ENCODE measurements around the gene DGKQ. TPM values are rescaled to one million over a fixed set of nuclear protein-coding genes. Genes with fewer than 3 reads are reported as not detected.

Gene DGKQ
- polyA plus RNA-seq, 2 of the 4 experiments (the other 2 are of a cell fraction), result 2.7 to 7.8 TPM

DNA sequence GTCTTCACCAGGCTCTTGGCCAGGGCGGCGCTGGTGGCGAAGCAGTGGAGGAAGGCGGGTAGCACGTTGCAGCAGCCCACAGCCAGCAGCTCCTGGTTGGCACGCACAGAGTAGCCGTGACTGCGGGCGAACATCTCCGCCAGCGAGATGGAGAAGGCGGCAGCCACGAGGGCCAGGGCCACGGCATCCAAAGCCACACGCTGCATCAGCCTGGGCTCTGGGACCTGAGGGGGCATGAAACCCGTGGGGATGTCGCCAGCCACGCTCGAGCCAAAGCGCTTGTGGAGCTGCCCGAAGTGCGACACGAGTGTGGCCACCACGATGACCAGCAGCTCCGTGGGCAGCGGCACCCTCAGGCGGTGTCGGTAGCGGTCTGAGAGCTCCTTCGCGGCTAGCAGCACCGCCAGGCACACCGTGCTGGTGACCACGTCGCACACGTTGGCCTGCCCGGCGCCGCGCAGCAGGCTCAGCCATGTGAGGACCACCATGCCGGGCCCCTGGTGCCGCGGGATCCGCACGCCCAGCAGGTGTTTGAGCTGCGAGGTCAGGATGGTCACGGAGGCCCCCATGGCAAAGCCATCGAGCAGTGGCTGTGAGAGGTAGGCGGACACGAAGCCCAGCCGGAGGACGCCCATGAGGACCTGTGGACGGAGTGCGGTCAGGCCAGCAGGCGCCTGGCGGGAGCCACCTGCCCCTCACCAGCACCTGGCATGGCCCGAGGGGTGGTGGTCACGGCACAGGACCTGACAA lies 16.5 kb upstream of the DGKQ start:
- 100% methylated on average over 4 of the region's 58 CpGs for WGBS (ENCODE audit: missing lambda C conversion rate)
- H3K4me3 ChIP-seq, result no peak overlapping the region
- ATAC-seq (no peak), DNase-seq (ENCODE audit: low read depth in 1 of 2, low spot score in 1 of 2) (no peak), FAIRE-seq (no peak)
- CTCF ChIA-PET, result no interaction called here
- H3K9me3 ChIP-seq, result no peaks in the 10 kb centered on the region
- TF ChIP-seq ESRRA (IDR thresholded peaks at IDR 0.05; ENCODE audit: borderline replicate concordance, low read length) (no peak), ZSCAN20 (CRISPR knock-in tag; IDR thresholded peaks at IDR 0.05) (no peak), POLR2A (IDR thresholded peaks at IDR 0.05; ENCODE audit: low read length) (no peak), MAZ (IDR thresholded peaks at IDR 0.05; ENCODE audit: borderline replicate concordance, low read depth, low read length) (no peak), NPAS2 (CRISPR knock-in tag; IDR thresholded peaks at IDR 0.05; ENCODE audit: borderline replicate concordance) (no peak), CBX8 (IDR thresholded peaks at IDR 0.05) (no peak), CHD4 (IDR thresholded peaks at IDR 0.05; ENCODE audit: borderline replicate concordance) (no peak)
- TF ChIP-seq, protein P1, sequence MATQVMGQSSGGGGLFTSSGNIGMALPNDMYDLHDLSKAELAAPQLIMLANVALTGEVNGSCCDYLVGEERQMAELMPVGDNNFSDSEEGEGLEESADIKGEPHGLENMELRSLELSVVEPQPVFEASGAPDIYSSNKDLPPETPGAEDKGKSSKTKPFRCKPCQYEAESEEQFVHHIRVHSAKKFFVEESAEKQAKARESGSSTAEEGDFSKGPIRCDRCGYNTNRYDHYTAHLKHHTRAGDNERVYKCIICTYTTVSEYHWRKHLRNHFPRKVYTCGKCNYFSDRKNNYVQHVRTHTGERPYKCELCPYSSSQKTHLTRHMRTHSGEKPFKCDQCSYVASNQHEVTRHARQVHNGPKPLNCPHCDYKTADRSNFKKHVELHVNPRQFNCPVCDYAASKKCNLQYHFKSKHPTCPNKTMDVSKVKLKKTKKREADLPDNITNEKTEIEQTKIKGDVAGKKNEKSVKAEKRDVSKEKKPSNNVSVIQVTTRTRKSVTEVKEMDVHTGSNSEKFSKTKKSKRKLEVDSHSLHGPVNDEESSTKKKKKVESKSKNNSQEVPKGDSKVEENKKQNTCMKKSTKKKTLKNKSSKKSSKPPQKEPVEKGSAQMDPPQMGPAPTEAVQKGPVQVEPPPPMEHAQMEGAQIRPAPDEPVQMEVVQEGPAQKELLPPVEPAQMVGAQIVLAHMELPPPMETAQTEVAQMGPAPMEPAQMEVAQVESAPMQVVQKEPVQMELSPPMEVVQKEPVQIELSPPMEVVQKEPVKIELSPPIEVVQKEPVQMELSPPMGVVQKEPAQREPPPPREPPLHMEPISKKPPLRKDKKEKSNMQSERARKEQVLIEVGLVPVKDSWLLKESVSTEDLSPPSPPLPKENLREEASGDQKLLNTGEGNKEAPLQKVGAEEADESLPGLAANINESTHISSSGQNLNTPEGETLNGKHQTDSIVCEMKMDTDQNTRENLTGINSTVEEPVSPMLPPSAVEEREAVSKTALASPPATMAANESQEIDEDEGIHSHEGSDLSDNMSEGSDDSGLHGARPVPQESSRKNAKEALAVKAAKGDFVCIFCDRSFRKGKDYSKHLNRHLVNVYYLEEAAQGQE (IDR thresholded peaks at IDR 0.05), result no peak
- TF ChIP-seq, protein P2, sequence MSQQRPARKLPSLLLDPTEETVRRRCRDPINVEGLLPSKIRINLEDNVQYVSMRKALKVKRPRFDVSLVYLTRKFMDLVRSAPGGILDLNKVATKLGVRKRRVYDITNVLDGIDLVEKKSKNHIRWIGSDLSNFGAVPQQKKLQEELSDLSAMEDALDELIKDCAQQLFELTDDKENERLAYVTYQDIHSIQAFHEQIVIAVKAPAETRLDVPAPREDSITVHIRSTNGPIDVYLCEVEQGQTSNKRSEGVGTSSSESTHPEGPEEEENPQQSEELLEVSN (IDR thresholded peaks at IDR 0.05; ENCODE audit: borderline replicate concordance, low read depth), result no peak
- TF ChIP-seq, protein P3, sequence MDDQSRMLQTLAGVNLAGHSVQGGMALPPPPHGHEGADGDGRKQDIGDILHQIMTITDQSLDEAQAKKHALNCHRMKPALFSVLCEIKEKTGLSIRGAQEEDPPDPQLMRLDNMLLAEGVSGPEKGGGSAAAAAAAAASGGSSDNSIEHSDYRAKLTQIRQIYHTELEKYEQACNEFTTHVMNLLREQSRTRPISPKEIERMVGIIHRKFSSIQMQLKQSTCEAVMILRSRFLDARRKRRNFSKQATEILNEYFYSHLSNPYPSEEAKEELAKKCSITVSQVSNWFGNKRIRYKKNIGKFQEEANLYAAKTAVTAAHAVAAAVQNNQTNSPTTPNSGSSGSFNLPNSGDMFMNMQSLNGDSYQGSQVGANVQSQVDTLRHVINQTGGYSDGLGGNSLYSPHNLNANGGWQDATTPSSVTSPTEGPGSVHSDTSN (IDR thresholded peaks at IDR 0.05), result no peak
- no peak overlapping the region for H3K27ac ChIP-seq
- peaks cover 28% of the 10 kb centered on the region for H3K4me1 ChIP-seq
- H3K4me2 ChIP-seq, result no peak overlapping the region
- POLR2A ChIA-PET, result no interaction called here

DNA sequence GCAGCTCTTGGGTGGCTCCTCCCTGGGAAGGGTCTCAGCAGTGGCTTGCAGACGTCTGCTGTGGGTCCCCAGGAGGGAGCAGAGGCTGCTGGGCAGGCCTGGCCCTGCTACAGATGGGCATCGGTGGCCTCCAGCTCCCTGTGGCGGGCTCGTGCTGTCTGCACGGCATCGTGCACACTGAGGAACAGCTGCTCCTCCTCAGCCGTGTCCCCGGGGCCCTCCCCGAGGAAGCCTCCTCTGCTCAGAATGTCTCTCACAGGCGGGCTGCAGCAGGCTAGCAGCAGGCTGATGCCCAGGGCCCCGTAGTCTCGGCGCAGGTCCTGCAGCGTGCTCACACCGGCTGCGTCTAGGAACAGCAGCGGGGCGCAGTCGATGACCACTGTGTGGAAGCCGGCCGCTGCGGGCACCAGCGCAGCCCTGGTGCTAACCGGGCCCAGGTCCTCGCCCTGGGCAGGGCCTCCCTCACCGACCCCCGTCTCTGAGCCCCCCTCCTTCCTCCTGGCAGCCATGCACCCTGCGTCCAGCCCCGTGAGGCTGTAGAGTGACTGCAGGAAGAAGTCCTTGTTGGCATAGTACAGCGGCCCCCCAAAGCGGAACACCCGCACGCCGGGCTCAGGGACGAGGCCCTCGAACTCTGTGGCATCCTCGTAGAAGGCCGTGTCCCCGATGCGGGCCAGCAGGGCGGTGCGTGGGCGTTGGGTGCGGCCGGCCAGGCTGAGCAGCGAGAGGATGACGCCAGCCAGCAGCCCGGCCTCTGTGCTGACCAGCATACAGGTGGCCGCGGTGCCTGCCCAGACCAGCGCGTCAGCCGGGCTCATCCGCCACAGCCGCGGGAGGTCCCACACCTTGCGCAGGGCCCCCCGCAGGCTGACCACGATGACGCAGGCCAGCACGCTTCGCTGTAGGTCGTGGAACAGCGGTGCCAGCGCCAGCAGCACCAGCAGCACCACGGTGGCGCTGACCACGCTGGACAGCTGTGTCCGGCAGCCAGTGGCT lies 15.7 kb upstream of the DGKQ start:
- H3K4me1 ChIP-seq, result peaks cover 31% of the 10 kb centered on the region
- 96% methylated on average over 25 of the region's 69 CpGs for WGBS (ENCODE audit: missing lambda C conversion rate)
- FAIRE-seq (no peak), ATAC-seq (no peak), DNase-seq (ENCODE audit: low read depth in 1 of 2, low spot score in 1 of 2) (no peak)
- H3K27ac ChIP-seq, result no peak overlapping the region; a peak in 1 of 6 replicates
- CTCF ChIA-PET, result interaction anchor here (0.9 kb wide), 1 partner anchor 246 kb away, joined by 4 read pairs; no protein-coding TSS in a partner anchor
- POLR2A ChIA-PET, result no interaction called here
- H3K9me3 ChIP-seq, result no peaks in the 10 kb centered on the region
- H3K4me2 ChIP-seq, result no peak overlapping the region; the same call in 2 of the 3 replicates
- H3K4me3 ChIP-seq, result no peak overlapping the region
- no peak for TF ChIP-seq CBX8 (IDR thresholded peaks at IDR 0.05)
- TF ChIP-seq NR3C1 (IDR thresholded peaks at IDR 0.05), result no peak
- no peak for TF ChIP-seq EHF (CRISPR knock-in tag; IDR thresholded peaks at IDR 0.05)
- no peak for TF ChIP-seq SREBF2 (IDR thresholded peaks at IDR 0.05)
- TF ChIP-seq, protein P4, sequence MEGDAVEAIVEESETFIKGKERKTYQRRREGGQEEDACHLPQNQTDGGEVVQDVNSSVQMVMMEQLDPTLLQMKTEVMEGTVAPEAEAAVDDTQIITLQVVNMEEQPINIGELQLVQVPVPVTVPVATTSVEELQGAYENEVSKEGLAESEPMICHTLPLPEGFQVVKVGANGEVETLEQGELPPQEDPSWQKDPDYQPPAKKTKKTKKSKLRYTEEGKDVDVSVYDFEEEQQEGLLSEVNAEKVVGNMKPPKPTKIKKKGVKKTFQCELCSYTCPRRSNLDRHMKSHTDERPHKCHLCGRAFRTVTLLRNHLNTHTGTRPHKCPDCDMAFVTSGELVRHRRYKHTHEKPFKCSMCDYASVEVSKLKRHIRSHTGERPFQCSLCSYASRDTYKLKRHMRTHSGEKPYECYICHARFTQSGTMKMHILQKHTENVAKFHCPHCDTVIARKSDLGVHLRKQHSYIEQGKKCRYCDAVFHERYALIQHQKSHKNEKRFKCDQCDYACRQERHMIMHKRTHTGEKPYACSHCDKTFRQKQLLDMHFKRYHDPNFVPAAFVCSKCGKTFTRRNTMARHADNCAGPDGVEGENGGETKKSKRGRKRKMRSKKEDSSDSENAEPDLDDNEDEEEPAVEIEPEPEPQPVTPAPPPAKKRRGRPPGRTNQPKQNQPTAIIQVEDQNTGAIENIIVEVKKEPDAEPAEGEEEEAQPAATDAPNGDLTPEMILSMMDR (IDR thresholded peaks at IDR 0.05), result no peak
- no peak for TF ChIP-seq ZFP36 (IDR thresholded peaks at IDR 0.05; ENCODE audit: borderline replicate concordance, partially characterized antibody)
- TF ChIP-seq RAD21 (conservative IDR thresholded peaks at IDR 0.05 in 1 of 2, IDR thresholded peaks at IDR 0.05 in 1 of 2), result no peak
- TF ChIP-seq KDM5A (IDR thresholded peaks at IDR 0.05), result no peak
- no peak for TF ChIP-seq ZSCAN20 (CRISPR knock-in tag; IDR thresholded peaks at IDR 0.05)
- TF ChIP-seq CHD2 (IDR thresholded peaks at IDR 0.05; ENCODE audit: low read length, partially characterized antibody), result no peak
- TF ChIP-seq ZNF302 (CRISPR knock-in tag; IDR thresholded peaks at IDR 0.05), result no peak
- TF ChIP-seq HEYL (CRISPR knock-in tag; IDR thresholded peaks at IDR 0.05), result no peak
- TF ChIP-seq POLR2AphosphoS2 (conservative IDR thresholded peaks at IDR 0.05; ENCODE audit: low read length), result no peak
- no peak for TF ChIP-seq BHLHE40 (IDR thresholded peaks at IDR 0.05; ENCODE audit: low read depth, low read length)

All from A549 (cell line).